NOMO-1 treated with DMSO at 0.1 percent for 48 hours (cell line): Measurements from ENCODE around the gene PDE4D.
"Not testable (repeated sequence)": the region's sequence is repeated elsewhere in the genome, so short reads cannot be mapped to it uniquely, and the experiment has no call there.

ENCODE experiments used
- DNase-seq: peaks from one replicate; lab custom pipeline; 2025; ENCODE audit not compliant: unreplicated experiment; lab: John Stamatoyannopoulos, UW

Gene PDE4D

GRCh38 chr5:59390074-59390659 lies 503.4 kb downstream of the PDE4D start:
- peak; percentile 3 for DNase-seq

- no peak for DNase-seq
Observed at GRCh38 chr5:59387127-59387526, 506.4 kb downstream of the PDE4D start.

- DNase-seq: no peak
Observed at GRCh38 chr5:59385700-59386099, 507.8 kb downstream of the PDE4D start.

- peak; percentile 93 for DNase-seq
Observed at GRCh38 chr5:59380350-59380951, 513.1 kb downstream of the PDE4D start.

- not testable (repeated sequence) for DNase-seq
Observed at GRCh38 chr5:59374036-59374435, 519.5 kb downstream of the PDE4D start.

- no peak for DNase-seq
Observed at GRCh38 chr5:59371525-59372127, 521.9 kb downstream of the PDE4D start.

- no peak for DNase-seq
Observed at GRCh38 chr5:59368951-59369350, 524.6 kb downstream of the PDE4D start.

- DNase-seq: peak; percentile 33
Observed at GRCh38 chr5:59367791-59368394, 525.6 kb downstream of the PDE4D start.

- DNase-seq: no peak
Observed at GRCh38 chr5:59366784-59367183, 526.7 kb downstream of the PDE4D start.

GRCh38 chr5:59362438-59362837 lies 531.1 kb downstream of the PDE4D start:
- DNase-seq: no peak

GRCh38 chr5:59361454-59361853 lies 532.1 kb downstream of the PDE4D start:
- DNase-seq: no peak

GRCh38 chr5:59360130-59360555 lies 533.4 kb downstream of the PDE4D start:
- DNase-seq: no peak

- DNase-seq: no peak
Observed at GRCh38 chr5:59358005-59358861, 535.3 kb downstream of the PDE4D start.

- no peak for DNase-seq
Observed at GRCh38 chr5:59357381-59357977, 536.0 kb downstream of the PDE4D start.

GRCh38 chr5:59356813-59357380 lies 536.6 kb downstream of the PDE4D start:
- no peak for DNase-seq

- no peak for DNase-seq
Observed at GRCh38 chr5:59354811-59355210, 538.7 kb downstream of the PDE4D start.

- no peak for DNase-seq
Observed at GRCh38 chr5:59354274-59354673, 539.3 kb downstream of the PDE4D start.

GRCh38 chr5:59351076-59351794 lies 542.3 kb downstream of the PDE4D start:
- no peak for DNase-seq

- DNase-seq: no peak
Observed at GRCh38 chr5:59348189-59348588, 545.3 kb downstream of the PDE4D start.

GRCh38 chr5:59346982-59347381 lies 546.5 kb downstream of the PDE4D start:
- DNase-seq: no peak
